ENCODE results near the gene METTL27. TPM values are rescaled to one million over a fixed set of nuclear protein-coding genes. Genes with fewer than 3 reads are reported as not detected.
"Not testable (repeated sequence)": the region's sequence is repeated elsewhere in the genome, so short reads cannot be mapped to it uniquely, and the experiment has no call there.

The METTL27 gene
- polyA plus RNA-seq, 1 experiment, result 1.5 TPM

GRCh38 chr7:73802459-73802858 lies 39.9 kb downstream of the METTL27 start:
- no peaks in the 10 kb centered on the region for H3K27me3 ChIP-seq (ENCODE audit: control insufficient read depth, insufficient read depth, low read length)
- TF ChIP-seq CTCF (IDR thresholded peaks at IDR 0.05; ENCODE audit: insufficient read depth, low read depth, low read length), result no peak
- no peaks in the 10 kb centered on the region for H3K36me3 ChIP-seq (ENCODE audit: control insufficient read depth, insufficient read depth, low read length)
- DNase-seq (ENCODE audit: low read depth), result no peak
- POLR2A ChIA-PET, result no interaction called here
- CTCF ChIA-PET, result interaction anchor here (1.0 kb wide), 1 partner anchor 9 kb away, joined by 5 read pairs; no protein-coding TSS in a partner anchor
- H3K4me3 ChIP-seq (ENCODE audit: low read depth, low read length), result no peak overlapping the region

GRCh38 chr7:73801577-73801976 lies 40.7 kb downstream of the METTL27 start:
- CTCF ChIA-PET, result no interaction called here
- Histone ChIP-seq H3K36me3 (ENCODE audit: control insufficient read depth, insufficient read depth, low read length) (no peaks in the 10 kb centered on the region), H3K4me3 (ENCODE audit: low read depth, low read length) (no peak overlapping the region), H3K27me3 (ENCODE audit: control insufficient read depth, insufficient read depth, low read length) (no peaks in the 10 kb centered on the region)
- POLR2A ChIA-PET, result no interaction called here
- TF ChIP-seq CTCF (IDR thresholded peaks at IDR 0.05; ENCODE audit: insufficient read depth, low read depth, low read length), result no peak
- DNase-seq (ENCODE audit: low read depth), result no peak

GRCh38 chr7:73799282-73800141 lies 42.8 kb downstream of the METTL27 start:
- Histone ChIP-seq H3K36me3 (ENCODE audit: control insufficient read depth, insufficient read depth, low read length) (no peaks in the 10 kb centered on the region), H3K27me3 (ENCODE audit: control insufficient read depth, insufficient read depth, low read length) (no peaks in the 10 kb centered on the region), H3K4me3 (ENCODE audit: low read depth, low read length) (no peak overlapping the region)
- DNase-seq (ENCODE audit: low read depth), result no peak
- TF ChIP-seq CTCF (IDR thresholded peaks at IDR 0.05; ENCODE audit: insufficient read depth, low read depth, low read length), result no peak
- POLR2A ChIA-PET, result no interaction called here
- CTCF ChIA-PET, result interaction anchor here (0.9 to 1.0 kb wide), 2 partner anchors 13 to 55 kb away, joined by 3 read pairs; no protein-coding TSS in a partner anchor

GRCh38 chr7:73797176-73797575 lies 45.1 kb downstream of the METTL27 start:
- DNase-seq (ENCODE audit: low read depth); H3K4me3 ChIP-seq (ENCODE audit: low read depth, low read length); POLR2A ChIA-PET; H3K27me3 ChIP-seq (ENCODE audit: control insufficient read depth, insufficient read depth, low read length); H3K36me3 ChIP-seq (ENCODE audit: control insufficient read depth, insufficient read depth, low read length); CTCF ChIA-PET: not testable (repeated sequence)

GRCh38 chr7:73796656-73797055 lies 45.7 kb downstream of the METTL27 start:
- H3K36me3 ChIP-seq (ENCODE audit: control insufficient read depth, insufficient read depth, low read length); POLR2A ChIA-PET; DNase-seq (ENCODE audit: low read depth); H3K27me3 ChIP-seq (ENCODE audit: control insufficient read depth, insufficient read depth, low read length); H3K4me3 ChIP-seq (ENCODE audit: low read depth, low read length): not testable (repeated sequence)
- CTCF ChIA-PET, result interaction anchor here (1.0 kb wide), 1 partner anchor 15 kb away, joined by 5 read pairs; no protein-coding TSS in a partner anchor

- CTCF ChIA-PET, result interaction anchor here (1.0 kb wide), 2 partner anchors 56 to 62 kb away, joined by 3 read pairs; no protein-coding TSS in a partner anchor
- H3K4me3 ChIP-seq (ENCODE audit: low read depth, low read length); H3K27me3 ChIP-seq (ENCODE audit: control insufficient read depth, insufficient read depth, low read length); POLR2A ChIA-PET; H3K36me3 ChIP-seq (ENCODE audit: control insufficient read depth, insufficient read depth, low read length); DNase-seq (ENCODE audit: low read depth): not testable (repeated sequence)
These were observed 47.1 kb downstream of the METTL27 start for GRCh38 chr7:73795188-73795587.

- POLR2A ChIA-PET; H3K4me3 ChIP-seq (ENCODE audit: low read depth, low read length); H3K27me3 ChIP-seq (ENCODE audit: control insufficient read depth, insufficient read depth, low read length); H3K36me3 ChIP-seq (ENCODE audit: control insufficient read depth, insufficient read depth, low read length); DNase-seq (ENCODE audit: low read depth): not testable (repeated sequence)
- CTCF ChIA-PET, result interaction anchor here (1.4 kb wide), 1 partner anchor 13 kb away, joined by 3 read pairs; no protein-coding TSS in a partner anchor
These were observed 51.1 kb downstream of the METTL27 start for GRCh38 chr7:73791170-73791690.
